Measurements from ENCODE around the gene HTD2.
"Not testable (repeated sequence)": the region's sequence is repeated elsewhere in the genome, so short reads cannot be mapped to it uniquely, and the experiment has no call there.

Gene HTD2

DNA sequence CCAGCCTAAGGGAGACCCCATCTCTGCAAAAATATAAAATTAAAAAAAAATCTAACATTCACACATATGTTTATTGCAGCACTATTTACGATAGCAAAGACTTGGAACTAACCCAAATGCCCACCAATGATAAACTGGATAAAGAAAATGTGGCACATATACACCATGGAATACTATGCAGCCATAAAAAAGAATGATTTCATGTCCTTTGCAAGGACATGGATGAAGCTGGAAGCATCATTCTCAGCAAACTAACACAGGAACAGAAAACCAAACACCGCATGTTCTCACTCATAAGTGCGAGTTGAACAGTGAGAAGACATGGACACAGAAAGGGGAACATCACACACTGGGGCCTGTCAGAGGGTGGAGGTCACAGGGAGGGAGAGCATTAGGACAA lies 33.0 kb upstream of the HTD2 start:
- not testable (repeated sequence) for H3K4me3 ChIP-seq (ENCODE audit: low read length); H3K9ac ChIP-seq (ENCODE audit: low read length); H3K27me3 ChIP-seq (ENCODE audit: control insufficient read depth, insufficient read depth, low read length); H3K4me1 ChIP-seq (ENCODE audit: control insufficient read depth, insufficient read depth, low read length); H3K9me3 ChIP-seq (ENCODE audit: control insufficient read depth, low read length); H3K36me3 ChIP-seq (ENCODE audit: control insufficient read depth, insufficient read depth, low read length)

DNA sequence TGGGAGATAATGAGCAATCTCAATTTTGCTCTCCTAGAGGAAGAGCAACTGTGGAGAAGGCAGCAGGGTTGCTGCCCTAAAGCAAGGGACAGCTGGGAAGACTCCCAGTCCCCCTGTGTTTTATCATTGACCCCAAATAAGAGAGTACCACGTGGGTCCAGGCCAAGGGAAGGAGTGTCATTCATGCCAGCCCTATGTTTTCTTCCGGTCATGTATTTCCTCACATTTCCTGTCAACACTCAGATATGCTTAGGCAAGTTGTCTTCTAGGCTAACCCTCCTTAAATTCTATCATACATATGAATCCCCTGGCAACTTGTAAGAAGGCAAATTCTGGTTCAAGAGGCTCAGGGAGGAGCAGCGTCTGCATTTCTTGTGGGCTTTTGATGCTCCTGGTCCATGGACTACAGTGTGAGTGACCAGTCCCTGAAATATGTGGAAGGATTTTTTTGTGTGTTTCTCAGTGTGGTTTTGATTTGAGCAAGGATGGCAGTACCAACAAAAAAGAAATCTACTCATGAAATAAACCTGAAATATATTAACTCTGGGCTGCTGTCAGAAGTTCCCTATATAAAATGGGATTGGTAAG lies 32.2 kb upstream of the HTD2 start:
- no peaks in the 10 kb centered on the region for H3K4me1 ChIP-seq (ENCODE audit: control insufficient read depth, insufficient read depth, low read length)
- H3K9me3 ChIP-seq (ENCODE audit: control insufficient read depth, low read length): no peaks in the 10 kb centered on the region
- H3K27me3 ChIP-seq (ENCODE audit: control insufficient read depth, insufficient read depth, low read length): no peaks in the 10 kb centered on the region
- peaks cover 4% of the 10 kb centered on the region for H3K36me3 ChIP-seq (ENCODE audit: control insufficient read depth, insufficient read depth, low read length)
- H3K4me3 ChIP-seq (ENCODE audit: low read length): no peak overlapping the region
- no peak overlapping the region for H3K9ac ChIP-seq (ENCODE audit: low read length)

DNA sequence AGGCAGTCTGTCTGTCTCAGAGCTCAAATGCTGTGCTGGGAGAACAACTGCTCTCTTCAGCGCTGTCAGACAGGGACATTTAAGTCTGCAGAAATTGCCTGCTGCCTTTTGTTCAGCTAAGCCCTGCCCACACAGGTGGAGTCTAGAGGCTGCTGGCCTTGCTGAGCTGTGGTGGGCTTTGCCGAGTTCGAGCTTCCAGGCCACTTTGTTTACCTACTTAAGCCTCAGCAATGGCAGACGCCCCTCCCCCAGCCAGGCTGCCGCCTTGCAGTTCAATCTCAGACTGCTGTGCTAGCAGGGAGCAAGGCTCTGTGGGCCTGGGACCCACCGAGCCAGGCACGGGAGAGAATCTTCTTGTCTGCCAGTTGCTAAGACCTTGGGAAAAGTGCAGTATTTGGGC lies 25.3 kb upstream of the HTD2 start:
- Histone ChIP-seq H3K4me1 (ENCODE audit: control insufficient read depth, insufficient read depth, low read length) (no peaks in the 10 kb centered on the region), H3K27me3 (ENCODE audit: control insufficient read depth, insufficient read depth, low read length) (no peaks in the 10 kb centered on the region), H3K4me3 (ENCODE audit: low read length) (no peak overlapping the region), H3K9ac (ENCODE audit: low read length) (no peak overlapping the region), H3K9me3 (ENCODE audit: control insufficient read depth, low read length) (no peaks in the 10 kb centered on the region), H3K36me3 (ENCODE audit: control insufficient read depth, insufficient read depth, low read length) (peaks cover 4% of the 10 kb centered on the region)

DNA sequence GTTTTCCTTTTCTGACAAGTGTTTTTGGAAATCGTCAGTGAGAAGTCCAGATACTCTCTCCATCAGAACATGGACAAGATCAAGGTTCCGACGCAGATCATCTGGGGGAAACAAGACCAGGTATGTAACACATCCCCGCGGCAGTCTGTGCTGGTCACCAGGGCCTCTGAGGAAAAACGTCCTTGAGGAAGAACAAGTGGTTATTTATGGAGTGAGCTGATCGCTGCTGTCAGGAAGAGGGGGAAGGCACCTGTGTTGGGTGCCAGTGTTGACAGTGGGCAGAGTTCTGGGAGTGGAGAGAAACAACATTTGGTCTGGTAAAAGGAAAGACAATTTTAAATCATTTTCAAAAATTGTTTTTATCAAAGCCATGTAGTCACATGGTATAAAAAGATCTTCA lies 21.0 kb upstream of the HTD2 start:
- Histone ChIP-seq H3K36me3 (ENCODE audit: control insufficient read depth, insufficient read depth, low read length) (peaks cover 4% of the 10 kb centered on the region), H3K27me3 (ENCODE audit: control insufficient read depth, insufficient read depth, low read length) (no peaks in the 10 kb centered on the region), H3K4me1 (ENCODE audit: control insufficient read depth, insufficient read depth, low read length) (no peaks in the 10 kb centered on the region), H3K9me3 (ENCODE audit: control insufficient read depth, low read length) (no peaks in the 10 kb centered on the region), H3K9ac (ENCODE audit: low read length) (no peak overlapping the region), H3K4me3 (ENCODE audit: low read length) (no peak overlapping the region)

DNA sequence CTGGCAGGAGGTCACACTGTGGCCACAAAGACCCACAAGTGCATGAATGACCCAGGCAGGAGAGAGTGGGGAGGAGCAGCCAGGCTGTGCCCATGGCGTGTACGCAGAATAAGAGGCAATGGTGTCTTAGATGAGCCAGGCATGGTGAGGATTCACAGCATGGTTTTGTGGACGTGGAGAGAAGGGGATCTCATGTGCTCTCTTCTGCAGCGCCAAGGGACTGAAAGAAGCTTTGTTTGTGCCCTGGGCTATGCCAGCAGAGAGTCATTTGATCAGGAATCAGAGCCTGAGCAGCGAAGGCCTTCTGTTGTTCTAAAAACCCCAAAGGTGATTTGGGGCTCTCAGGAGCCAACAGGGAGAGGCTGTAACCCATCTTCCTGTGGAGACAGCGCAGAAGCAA lies 19.0 kb upstream of the HTD2 start:
- no peak overlapping the region for H3K9ac ChIP-seq (ENCODE audit: low read length)
- H3K9me3 ChIP-seq (ENCODE audit: control insufficient read depth, low read length): no peaks in the 10 kb centered on the region
- H3K27me3 ChIP-seq (ENCODE audit: control insufficient read depth, insufficient read depth, low read length): no peaks in the 10 kb centered on the region
- H3K4me3 ChIP-seq (ENCODE audit: low read length): no peak overlapping the region
- H3K4me1 ChIP-seq (ENCODE audit: control insufficient read depth, insufficient read depth, low read length): no peaks in the 10 kb centered on the region
- peaks cover 4% of the 10 kb centered on the region for H3K36me3 ChIP-seq (ENCODE audit: control insufficient read depth, insufficient read depth, low read length)

DNA sequence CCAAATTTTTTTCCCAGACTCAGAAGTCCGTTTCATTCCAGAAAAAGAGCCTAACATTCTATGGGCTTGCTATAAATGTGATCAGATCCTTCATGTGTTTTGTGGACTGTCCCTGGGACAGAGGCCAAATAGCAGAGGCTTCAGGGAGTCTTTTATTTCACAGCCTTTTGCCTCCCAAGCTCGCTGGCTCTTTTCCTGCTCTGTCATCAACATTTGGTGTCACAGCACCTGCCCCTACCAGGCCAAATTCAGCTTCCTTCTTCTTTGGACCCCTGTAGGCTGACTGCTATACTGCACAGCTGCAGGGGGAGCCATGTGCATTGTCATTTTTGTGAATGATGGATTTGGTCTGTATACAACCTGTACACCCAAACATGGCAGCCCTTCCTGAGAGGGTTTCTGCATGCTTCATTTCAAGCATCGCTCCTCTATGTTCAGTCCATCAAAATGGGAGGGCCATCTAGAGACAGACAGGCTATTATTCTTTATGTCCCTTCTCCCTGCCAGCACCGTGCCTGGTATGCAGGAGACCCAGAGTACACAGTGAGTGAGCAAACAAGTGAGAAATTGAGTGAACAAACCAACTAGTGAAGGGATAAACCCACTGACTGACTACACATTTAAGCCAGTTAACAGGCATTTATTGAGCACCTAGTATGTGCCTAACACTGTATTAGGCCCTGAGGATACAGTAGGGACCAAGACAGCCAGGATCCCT lies 18.1 kb upstream of the HTD2 start:
- no peaks in the 10 kb centered on the region for H3K4me1 ChIP-seq (ENCODE audit: control insufficient read depth, insufficient read depth, low read length)
- no peak overlapping the region for H3K9ac ChIP-seq (ENCODE audit: low read length)
- no peaks in the 10 kb centered on the region for H3K27me3 ChIP-seq (ENCODE audit: control insufficient read depth, insufficient read depth, low read length)
- H3K4me3 ChIP-seq (ENCODE audit: low read length): no peak overlapping the region
- no peaks in the 10 kb centered on the region for H3K9me3 ChIP-seq (ENCODE audit: control insufficient read depth, low read length)
- H3K36me3 ChIP-seq (ENCODE audit: control insufficient read depth, insufficient read depth, low read length): peaks cover 4% of the 10 kb centered on the region

DNA sequence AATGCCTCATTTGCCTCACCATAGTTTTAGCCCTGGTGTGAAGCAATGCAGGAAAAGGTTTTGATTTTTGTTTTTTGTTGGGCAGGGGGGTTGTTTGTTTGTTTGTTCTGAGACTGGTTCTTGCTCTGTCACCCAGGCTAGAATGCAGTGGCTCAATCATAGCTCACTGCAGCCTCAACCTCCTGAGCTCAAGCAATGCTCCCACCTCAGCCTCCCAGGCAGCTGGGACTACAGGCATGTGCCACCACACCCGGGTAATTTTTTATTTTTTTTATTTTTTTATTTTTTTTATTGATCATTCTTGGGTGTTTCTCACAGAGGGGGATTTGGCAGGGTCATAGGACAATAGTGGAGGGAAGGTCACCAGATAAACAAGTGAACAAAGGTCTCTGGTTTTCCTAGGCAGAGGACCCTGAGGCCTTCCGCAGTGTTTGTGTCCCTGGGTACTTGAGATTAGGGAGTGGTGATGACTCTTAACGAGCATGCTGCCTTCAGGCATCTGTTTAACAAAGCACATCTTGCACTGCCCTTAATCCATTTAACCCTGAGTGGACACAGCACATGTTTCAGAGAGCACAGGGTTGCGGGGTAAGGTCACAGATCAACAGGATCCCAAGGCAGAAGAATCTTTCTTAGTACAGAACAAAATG lies 17.2 kb upstream of the HTD2 start:
- H3K4me1 ChIP-seq (ENCODE audit: control insufficient read depth, insufficient read depth, low read length); H3K4me3 ChIP-seq (ENCODE audit: low read length); H3K36me3 ChIP-seq (ENCODE audit: control insufficient read depth, insufficient read depth, low read length); H3K9ac ChIP-seq (ENCODE audit: low read length); H3K9me3 ChIP-seq (ENCODE audit: control insufficient read depth, low read length); H3K27me3 ChIP-seq (ENCODE audit: control insufficient read depth, insufficient read depth, low read length): not testable (repeated sequence)

DNA sequence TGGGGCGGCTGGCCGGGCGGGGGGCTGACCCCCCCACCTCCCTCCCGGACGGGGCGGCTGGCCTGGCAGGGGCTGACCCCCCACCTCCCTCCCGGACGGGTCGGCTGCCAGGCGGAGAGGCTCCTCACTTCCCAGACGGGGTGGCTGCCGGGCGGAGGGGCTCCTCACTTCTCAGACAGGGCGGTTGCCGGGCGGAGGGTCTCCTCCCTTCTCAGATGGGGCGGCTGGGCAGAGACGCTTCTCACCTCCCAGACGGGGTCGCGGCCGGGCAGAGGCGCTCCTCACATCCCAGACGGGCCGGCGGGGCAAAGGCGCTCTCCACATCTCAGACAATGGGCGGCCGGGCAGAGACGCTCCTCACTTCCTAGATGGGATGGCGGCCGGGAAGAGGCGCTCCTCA lies 15.9 kb upstream of the HTD2 start:
- not testable (repeated sequence) for H3K9me3 ChIP-seq (ENCODE audit: control insufficient read depth, low read length); H3K4me1 ChIP-seq (ENCODE audit: control insufficient read depth, insufficient read depth, low read length); H3K4me3 ChIP-seq (ENCODE audit: low read length); H3K27me3 ChIP-seq (ENCODE audit: control insufficient read depth, insufficient read depth, low read length); H3K9ac ChIP-seq (ENCODE audit: low read length); H3K36me3 ChIP-seq (ENCODE audit: control insufficient read depth, insufficient read depth, low read length)

DNA sequence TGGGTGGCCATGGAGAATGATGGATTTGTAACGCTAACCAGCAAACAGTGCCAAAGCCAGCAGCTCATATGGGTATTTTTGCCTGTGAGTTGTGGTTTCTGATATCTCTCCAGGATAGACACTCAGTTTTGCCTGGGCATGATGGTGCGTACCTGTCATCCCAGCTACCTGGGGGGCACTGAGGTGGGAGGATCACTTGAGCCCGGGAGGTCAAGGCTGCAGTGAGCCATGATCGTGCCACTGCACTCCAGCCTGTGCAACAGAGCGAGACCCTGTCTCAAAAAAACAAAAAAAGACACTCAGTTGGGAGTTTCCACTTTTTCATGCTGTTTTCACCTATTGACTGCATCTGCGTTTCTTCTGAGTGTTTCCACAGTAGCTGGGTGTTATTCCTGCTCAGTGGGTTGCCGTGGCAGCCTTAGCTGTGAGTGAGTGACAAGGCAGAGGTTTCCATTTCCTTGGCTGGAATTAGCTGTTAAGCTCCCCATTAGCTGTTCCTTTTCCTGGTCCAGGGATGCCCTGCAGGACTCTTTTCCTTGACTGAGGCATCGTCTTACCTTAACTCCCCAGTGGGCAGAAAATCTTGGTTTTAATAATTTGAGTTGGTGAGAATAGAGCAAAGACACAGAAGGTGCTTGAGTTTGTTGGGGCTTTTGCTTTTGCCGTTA lies 14.5 kb upstream of the HTD2 start:
- H3K4me1 ChIP-seq (ENCODE audit: control insufficient read depth, insufficient read depth, low read length): no peaks in the 10 kb centered on the region
- H3K9me3 ChIP-seq (ENCODE audit: control insufficient read depth, low read length): no peaks in the 10 kb centered on the region
- H3K36me3 ChIP-seq (ENCODE audit: control insufficient read depth, insufficient read depth, low read length): no peaks in the 10 kb centered on the region
- no peak overlapping the region for H3K4me3 ChIP-seq (ENCODE audit: low read length)
- no peaks in the 10 kb centered on the region for H3K27me3 ChIP-seq (ENCODE audit: control insufficient read depth, insufficient read depth, low read length)
- no peak overlapping the region for H3K9ac ChIP-seq (ENCODE audit: low read length)

DNA sequence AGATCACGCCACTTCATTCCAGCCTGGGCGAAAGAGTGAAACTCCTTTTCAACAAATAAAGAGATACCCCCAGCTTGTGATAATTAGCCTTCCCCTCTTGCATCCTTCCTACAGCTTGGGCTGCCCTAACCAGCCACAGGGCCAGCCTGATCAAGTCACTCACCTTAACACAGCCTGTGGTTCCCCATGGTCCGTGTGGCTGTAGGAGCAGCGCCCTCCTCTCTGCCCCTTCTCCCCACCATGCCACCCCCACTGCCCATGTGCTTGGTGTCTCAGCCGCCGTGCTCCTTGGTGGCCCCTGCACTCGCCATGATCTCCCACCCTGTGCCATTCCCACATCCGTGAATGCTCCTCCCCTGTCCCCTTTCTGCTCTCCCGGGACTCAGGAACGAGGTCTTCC lies 13.5 kb upstream of the HTD2 start:
- no peak overlapping the region for H3K9ac ChIP-seq (ENCODE audit: low read length)
- no peak overlapping the region for H3K4me3 ChIP-seq (ENCODE audit: low read length)
- no peaks in the 10 kb centered on the region for H3K9me3 ChIP-seq (ENCODE audit: control insufficient read depth, low read length)
- no peaks in the 10 kb centered on the region for H3K27me3 ChIP-seq (ENCODE audit: control insufficient read depth, insufficient read depth, low read length)
- no peaks in the 10 kb centered on the region for H3K4me1 ChIP-seq (ENCODE audit: control insufficient read depth, insufficient read depth, low read length)
- no peaks in the 10 kb centered on the region for H3K36me3 ChIP-seq (ENCODE audit: control insufficient read depth, insufficient read depth, low read length)

DNA sequence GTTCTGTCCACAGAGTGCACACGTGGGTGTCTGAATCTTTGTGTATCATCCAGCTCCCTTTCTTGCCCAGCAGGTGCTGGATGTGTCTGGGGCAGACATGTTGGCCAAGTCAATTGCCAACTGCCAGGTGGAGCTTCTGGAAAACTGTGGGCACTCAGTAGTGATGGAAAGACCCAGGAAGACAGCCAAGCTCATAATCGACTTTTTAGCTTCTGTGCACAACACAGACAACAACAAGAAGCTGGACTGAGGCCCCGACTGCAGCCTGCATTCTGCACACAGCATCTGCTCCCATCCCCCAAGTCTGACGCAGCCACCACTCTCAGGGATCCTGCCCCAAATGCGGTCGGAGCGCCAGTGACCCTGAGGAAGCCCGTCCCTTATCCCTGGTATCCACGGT lies 12.8 kb upstream of the HTD2 start:
- H3K27me3 ChIP-seq (ENCODE audit: control insufficient read depth, insufficient read depth, low read length): no peaks in the 10 kb centered on the region
- no peak overlapping the region for H3K4me3 ChIP-seq (ENCODE audit: low read length)
- no peaks in the 10 kb centered on the region for H3K4me1 ChIP-seq (ENCODE audit: control insufficient read depth, insufficient read depth, low read length)
- no peaks in the 10 kb centered on the region for H3K36me3 ChIP-seq (ENCODE audit: control insufficient read depth, insufficient read depth, low read length)
- no peaks in the 10 kb centered on the region for H3K9me3 ChIP-seq (ENCODE audit: control insufficient read depth, low read length)
- no peak overlapping the region for H3K9ac ChIP-seq (ENCODE audit: low read length)

DNA sequence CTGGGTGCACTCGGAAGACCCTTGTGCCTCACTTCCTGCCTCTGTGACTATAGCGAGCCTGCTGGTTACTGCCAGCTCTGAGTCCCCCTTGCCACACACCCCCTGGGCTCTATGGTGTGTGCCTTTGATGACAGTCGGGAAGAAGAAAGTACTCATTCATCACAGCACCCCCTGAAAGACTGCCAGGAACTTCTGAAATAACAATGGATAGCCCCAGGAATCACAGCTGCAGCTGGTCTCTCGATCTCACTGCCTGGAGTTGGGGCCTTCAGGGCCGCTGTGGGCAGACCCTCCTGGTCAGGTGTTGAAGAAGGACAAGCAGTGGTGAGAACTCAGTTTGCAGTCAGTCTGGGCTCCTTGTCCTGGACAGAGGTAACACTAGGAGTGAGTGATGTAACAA lies 10.1 kb upstream of the HTD2 start:
- H3K4me1 ChIP-seq (ENCODE audit: control insufficient read depth, insufficient read depth, low read length): no peaks in the 10 kb centered on the region
- no peak overlapping the region for H3K4me3 ChIP-seq (ENCODE audit: low read length)
- no peaks in the 10 kb centered on the region for H3K36me3 ChIP-seq (ENCODE audit: control insufficient read depth, insufficient read depth, low read length)
- H3K27me3 ChIP-seq (ENCODE audit: control insufficient read depth, insufficient read depth, low read length): no peaks in the 10 kb centered on the region
- no peak overlapping the region for H3K9ac ChIP-seq (ENCODE audit: low read length)
- H3K9me3 ChIP-seq (ENCODE audit: control insufficient read depth, low read length): no peaks in the 10 kb centered on the region

Data from mucosa of stomach (tissue), 1 donor.